ENCODE data around the gene JDP2.

DNA sequence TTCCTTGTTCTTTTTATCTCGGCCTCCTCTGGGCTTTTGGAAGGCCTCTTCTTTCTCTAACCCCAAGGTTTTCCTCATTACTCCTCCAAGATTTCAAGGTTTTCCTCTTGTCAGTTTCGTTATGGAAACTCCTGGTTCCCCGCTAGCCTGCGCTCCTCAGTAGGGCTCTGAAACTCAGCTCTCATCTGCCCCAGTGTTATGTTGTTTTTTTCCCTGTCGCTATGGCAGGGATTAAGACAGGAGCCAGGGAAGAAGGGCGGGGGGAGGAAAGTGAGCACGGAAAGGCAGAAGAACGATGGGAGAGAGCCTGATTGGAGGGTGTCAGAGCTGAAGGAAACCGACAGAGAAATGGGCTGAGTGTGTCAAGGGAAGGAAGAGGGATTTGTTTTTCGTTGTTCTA is 26.5 kb upstream of the JDP2 start:
- TF ChIP-seq, protein P1, sequence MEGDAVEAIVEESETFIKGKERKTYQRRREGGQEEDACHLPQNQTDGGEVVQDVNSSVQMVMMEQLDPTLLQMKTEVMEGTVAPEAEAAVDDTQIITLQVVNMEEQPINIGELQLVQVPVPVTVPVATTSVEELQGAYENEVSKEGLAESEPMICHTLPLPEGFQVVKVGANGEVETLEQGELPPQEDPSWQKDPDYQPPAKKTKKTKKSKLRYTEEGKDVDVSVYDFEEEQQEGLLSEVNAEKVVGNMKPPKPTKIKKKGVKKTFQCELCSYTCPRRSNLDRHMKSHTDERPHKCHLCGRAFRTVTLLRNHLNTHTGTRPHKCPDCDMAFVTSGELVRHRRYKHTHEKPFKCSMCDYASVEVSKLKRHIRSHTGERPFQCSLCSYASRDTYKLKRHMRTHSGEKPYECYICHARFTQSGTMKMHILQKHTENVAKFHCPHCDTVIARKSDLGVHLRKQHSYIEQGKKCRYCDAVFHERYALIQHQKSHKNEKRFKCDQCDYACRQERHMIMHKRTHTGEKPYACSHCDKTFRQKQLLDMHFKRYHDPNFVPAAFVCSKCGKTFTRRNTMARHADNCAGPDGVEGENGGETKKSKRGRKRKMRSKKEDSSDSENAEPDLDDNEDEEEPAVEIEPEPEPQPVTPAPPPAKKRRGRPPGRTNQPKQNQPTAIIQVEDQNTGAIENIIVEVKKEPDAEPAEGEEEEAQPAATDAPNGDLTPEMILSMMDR (IDR thresholded peaks at IDR 0.05; ENCODE audit: insufficient read depth, low read depth, low read length), result no peak
- TF ChIP-seq EZH2 (IDR thresholded peaks at IDR 0.05; ENCODE audit: insufficient read depth, low read length), result no peak
